ENCODE measurements around the gene GRPEL1.

The GRPEL1 gene

DNA sequence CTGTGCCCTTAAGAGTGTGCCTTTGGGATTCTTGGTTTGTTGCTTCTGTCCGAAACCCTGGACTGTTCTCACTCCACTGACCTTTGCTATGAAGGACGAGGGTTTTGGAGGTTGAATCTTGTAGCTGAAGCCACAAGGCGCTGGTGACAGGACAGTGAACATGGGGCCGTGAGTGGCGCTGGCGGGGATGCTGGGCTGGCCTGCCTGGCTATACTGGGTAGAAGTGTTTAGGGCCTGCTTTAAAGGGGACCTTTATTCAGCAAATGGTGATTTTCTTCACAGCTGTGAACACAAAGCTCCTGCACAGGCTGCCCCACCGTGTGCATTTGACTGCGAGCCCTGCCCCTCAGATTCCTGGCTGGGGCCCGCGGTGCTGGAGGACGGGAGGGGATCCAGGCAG is 51.8 kb downstream of the GRPEL1 start:
- no peak for DNase-seq (ENCODE audit: extremely low read depth, low read depth)
- TF ChIP-seq, protein P1, sequence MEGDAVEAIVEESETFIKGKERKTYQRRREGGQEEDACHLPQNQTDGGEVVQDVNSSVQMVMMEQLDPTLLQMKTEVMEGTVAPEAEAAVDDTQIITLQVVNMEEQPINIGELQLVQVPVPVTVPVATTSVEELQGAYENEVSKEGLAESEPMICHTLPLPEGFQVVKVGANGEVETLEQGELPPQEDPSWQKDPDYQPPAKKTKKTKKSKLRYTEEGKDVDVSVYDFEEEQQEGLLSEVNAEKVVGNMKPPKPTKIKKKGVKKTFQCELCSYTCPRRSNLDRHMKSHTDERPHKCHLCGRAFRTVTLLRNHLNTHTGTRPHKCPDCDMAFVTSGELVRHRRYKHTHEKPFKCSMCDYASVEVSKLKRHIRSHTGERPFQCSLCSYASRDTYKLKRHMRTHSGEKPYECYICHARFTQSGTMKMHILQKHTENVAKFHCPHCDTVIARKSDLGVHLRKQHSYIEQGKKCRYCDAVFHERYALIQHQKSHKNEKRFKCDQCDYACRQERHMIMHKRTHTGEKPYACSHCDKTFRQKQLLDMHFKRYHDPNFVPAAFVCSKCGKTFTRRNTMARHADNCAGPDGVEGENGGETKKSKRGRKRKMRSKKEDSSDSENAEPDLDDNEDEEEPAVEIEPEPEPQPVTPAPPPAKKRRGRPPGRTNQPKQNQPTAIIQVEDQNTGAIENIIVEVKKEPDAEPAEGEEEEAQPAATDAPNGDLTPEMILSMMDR (IDR thresholded peaks at IDR 0.05; ENCODE audit: low read depth, low read length): no peak

DNA sequence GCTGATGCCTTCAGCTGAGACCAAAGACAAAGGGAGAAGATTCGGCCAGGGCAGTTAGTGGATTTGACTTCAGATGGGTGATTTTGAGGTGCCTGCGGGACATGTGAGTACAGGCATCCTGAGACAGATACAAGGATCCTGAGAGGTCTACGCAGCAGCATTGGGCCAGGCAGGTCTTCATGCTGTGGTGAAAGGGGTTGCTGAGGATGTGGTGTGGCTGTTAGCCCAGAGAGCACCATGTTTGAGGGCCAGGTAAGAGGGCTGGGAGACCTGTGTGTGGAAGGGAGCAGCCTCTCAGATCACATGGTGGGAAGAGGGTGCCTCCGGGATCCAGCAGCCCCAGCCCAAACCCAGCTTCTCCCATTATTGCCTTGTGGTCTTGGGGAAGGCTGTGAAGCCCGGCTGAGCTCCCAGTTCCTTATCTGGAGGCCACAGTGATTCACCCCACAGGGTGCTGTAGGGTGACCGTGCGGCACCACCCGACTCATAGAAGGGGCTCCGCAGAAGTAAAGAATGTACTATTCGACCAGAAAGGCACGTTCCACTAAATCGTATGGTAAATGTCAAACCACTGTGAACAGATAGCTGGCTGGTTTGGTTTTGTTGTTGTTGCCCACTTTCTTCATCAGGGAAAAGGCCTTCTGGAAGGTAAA is 52.4 kb downstream of the GRPEL1 start:
- TF ChIP-seq, protein P1 (IDR thresholded peaks at IDR 0.05; ENCODE audit: low read depth, low read length): no peak
- no peak for DNase-seq (ENCODE audit: extremely low read depth, low read depth)

DNA sequence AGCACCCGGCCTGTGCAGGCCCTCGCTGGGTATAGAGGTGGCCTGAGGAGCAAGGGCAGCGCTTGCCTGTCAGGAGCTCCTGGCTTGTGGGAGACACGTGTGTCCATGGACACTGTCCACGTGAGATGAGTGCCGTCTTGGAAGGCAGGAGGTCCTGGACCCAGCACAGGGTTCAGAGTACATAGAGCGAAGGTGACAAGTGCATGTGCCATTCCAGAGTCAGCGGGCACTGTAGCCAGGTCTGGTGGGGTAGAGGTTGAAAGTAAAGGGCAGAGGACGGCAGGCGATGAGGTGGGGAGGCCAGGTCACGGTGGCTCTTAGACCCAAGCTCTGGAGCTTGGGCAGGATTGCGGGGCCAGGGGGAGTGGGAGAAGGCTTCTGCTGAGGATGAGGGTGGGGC is 53.0 kb downstream of the GRPEL1 start:
- TF ChIP-seq, protein P1 (IDR thresholded peaks at IDR 0.05; ENCODE audit: low read depth, low read length): no peak
- no peak for DNase-seq (ENCODE audit: extremely low read depth, low read depth)

DNA sequence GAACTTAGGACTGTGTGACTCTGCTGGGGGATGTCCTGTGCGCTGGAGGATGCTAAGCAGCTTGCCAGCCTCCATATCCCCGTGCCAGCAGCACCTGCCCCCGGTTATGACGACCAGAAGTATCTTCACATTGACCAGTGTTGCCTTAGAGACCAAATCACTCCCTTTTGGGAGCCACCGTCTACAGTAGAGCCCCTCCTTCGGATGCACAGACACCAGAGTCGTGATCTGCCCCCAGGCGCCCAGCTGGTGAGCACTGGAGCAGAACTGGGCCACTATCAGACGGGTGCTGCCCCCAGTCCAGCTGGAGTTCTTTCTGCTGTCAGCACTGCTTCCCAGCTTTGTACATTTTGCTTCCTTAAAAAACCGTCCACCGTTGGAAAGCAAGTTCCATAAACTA is 54.7 kb downstream of the GRPEL1 start:
- TF ChIP-seq, protein P1 (IDR thresholded peaks at IDR 0.05; ENCODE audit: low read depth, low read length): no peak
- no peak for DNase-seq (ENCODE audit: extremely low read depth, low read depth)

DNA sequence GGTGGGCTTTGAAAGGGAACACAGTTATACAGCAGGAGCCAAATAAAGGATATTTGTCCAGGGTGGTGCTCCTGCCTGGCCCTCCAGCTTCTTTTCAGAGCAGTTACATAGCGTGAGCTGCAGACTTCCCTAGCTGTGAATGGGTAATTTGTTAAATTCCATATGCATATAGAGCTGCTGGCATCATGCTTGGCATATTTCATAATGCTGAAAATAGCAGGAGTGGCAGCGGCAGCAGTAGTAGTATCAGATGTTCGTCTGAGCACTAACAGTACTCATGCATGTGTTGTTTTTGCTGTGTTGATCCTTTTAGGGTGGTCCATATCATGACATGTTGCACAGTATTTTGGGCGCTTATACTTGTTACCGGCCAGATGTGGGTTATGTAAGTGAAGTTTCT is 58.3 kb downstream of the GRPEL1 start:
- DNase-seq (ENCODE audit: extremely low read depth, low read depth): no peak
- TF ChIP-seq, protein P1 (IDR thresholded peaks at IDR 0.05; ENCODE audit: low read depth, low read length): no peak

All from AG09319 (cell line).